RWPE1 (cell line): ENCODE measurements around the gene SLC27A1.
A peak's percentile ranks its signal among the peaks of the same experiment; 100 is the strongest.

Experiments
- CTCF ChIA-PET: fragments of 350-600 bp; sonication (Branson Sonifier 250); formaldehyde crosslinking; extraction: SDS; loops from one replicate; lab custom pipeline; 2021; lab: Yijun Ruan, JAX
- POLR2A ChIA-PET: fragments of 400-600 bp; formaldehyde crosslinking; extraction: SDS; loops from one replicate; lab custom pipeline; 2020; ENCODE audit warnings: antibody characterized with exemption; ENCODE audit not compliant: low non-redundant PET; lab: Yijun Ruan, JAX
- DNase-seq: peaks from one replicate; pipeline ENCODE4 v3.0.0; 2012; ENCODE audit warnings: low spot score
- H3K27ac ChIP-seq: fragments of 450-650 bp; 2 replicates; pipeline ENCODE4 v1.5.1; 2017
- TF ChIP-seq, protein P1 (sequence below): fragments of 450-650 bp; conservative IDR thresholded peaks from 2 replicates; pipeline ENCODE4 v1.5.1; 2017; ENCODE audit warnings: low read depth, mild to moderate bottlenecking

The SLC27A1 gene

DNA sequence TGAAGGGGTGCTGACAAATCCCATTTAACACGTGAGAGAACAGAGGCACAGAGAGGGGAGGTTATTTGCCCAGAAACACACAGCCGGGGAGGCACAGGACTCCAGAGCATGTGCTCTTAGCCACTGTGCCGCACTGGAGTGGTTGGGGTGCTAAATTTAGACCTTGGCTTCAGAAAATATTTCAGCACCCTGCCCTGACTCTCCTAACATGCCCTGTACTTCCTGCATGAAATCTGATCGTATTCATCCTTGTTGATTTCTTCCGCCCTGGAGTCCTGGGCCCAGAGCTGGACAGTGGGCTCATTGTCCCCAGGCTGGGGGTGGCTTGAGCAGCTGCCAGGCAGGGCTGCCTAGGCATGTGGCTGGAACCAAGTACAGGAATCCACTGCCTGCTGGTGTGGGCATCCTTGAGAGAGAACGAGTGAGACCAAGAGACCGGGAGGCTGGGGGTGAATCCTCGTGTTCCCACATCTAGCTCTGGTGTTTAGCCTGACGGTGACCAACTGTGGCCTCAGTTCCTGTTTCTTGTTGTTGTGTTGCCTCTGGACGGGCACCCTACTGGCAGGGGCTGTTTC, 5.3 kb downstream of the SLC27A1 start:
- H3K27ac ChIP-seq: peak overlapping the region; percentile 99
- POLR2A ChIA-PET: interaction anchor here (0.5 kb wide), 1 partner anchor 42 kb away, joined by 3 read pairs; no protein-coding TSS in a partner anchor
- DNase-seq: no peak
- TF ChIP-seq, protein P1, sequence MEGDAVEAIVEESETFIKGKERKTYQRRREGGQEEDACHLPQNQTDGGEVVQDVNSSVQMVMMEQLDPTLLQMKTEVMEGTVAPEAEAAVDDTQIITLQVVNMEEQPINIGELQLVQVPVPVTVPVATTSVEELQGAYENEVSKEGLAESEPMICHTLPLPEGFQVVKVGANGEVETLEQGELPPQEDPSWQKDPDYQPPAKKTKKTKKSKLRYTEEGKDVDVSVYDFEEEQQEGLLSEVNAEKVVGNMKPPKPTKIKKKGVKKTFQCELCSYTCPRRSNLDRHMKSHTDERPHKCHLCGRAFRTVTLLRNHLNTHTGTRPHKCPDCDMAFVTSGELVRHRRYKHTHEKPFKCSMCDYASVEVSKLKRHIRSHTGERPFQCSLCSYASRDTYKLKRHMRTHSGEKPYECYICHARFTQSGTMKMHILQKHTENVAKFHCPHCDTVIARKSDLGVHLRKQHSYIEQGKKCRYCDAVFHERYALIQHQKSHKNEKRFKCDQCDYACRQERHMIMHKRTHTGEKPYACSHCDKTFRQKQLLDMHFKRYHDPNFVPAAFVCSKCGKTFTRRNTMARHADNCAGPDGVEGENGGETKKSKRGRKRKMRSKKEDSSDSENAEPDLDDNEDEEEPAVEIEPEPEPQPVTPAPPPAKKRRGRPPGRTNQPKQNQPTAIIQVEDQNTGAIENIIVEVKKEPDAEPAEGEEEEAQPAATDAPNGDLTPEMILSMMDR: no peak
- CTCF ChIA-PET: no interaction called here

DNA sequence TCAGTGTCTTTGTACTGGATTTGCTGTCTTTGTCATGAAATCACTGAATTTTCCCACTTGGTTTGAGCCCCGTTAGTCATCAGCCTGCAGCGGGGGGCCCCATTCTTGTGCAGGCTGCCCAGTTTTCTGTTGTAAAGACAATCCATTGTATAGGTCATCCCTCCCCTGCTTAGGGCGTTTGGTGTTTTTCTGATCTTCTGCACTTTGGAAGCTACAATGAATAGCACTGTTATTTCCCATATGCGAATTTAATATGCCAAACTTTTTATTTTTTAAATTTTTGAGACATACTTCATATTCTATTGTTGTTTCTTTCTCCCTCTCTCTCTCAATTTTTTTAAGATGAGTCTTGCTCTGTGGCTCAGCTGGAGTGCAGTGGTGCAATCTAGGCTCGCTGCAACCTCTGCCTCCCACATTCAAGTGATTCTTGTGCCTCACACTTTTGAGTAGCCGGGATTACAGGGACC, 9.0 kb downstream of the SLC27A1 start:
- DNase-seq: no peak
- H3K27ac ChIP-seq: peak overlapping the region; percentile 41
- CTCF ChIA-PET: interaction anchor here (1.0 kb wide), 1 partner anchor 17 kb away, joined by 3 read pairs; no protein-coding TSS in a partner anchor
- POLR2A ChIA-PET: no interaction called here
- TF ChIP-seq, protein P1: no peak

DNA sequence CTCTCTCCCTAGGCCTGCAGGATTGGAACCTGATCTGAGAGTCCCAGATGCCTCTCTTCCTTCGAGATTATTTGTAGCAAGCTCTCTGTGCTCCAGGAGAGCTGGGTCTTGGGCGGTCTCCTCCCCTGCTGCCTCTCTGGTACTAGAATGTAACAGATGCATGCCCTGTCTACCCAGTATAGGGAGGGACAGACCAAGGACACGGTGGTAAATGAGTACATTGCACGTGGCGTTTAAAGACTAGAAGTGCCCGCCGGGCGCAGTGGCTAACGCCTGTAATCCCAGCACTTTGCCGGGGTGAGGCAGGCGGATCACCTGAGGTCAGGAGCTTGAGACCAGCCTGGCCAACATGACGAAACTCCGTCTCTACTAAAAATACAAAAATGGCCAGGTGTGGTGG, 11.7 kb downstream of the SLC27A1 start:
- peak overlapping the region; percentile 44 for H3K27ac ChIP-seq
- POLR2A ChIA-PET: no interaction called here
- DNase-seq: no peak
- CTCF ChIA-PET: no interaction called here
- TF ChIP-seq, protein P1: no peak

DNA sequence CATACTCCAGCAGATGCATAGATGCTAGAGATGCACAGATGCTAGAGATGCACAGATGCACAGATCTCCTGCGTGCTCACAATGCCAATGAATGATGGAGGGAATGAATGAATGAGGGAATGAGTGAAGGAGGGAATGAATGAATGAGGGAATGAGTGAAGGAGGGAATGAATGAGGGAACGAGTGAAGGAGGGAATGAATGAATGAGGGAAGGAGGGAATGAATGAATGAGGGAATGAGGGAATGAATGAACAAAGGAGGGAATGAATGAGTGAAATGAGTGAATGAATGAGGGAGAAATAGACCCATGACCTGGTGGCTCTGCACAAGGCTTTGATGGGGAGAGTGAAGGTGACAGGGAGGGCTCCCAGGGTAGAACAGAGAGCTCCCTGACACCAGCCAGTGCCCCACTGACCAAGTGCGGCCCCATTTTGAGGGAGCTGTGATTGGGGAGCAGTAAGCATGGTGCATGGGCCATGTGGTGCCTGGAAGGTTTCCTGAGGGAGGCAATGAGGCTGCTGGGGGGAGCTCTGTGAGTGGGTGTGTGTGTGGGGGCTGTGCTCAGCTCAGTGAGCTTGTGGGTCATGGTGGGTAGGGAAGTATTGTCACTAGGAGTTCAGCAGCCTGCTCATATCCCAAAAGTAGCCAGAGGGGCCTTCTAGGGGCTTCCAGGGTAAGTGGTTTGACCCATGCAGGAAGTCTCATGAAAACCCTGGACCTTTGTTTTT, 12.7 kb downstream of the SLC27A1 start:
- no peak for DNase-seq
- ChIA-PET CTCF (no interaction called here), POLR2A (no interaction called here)
- TF ChIP-seq, protein P1: no peak
- peak overlapping the region; percentile 6; the same call in 1 of the 2 replicates for H3K27ac ChIP-seq

DNA sequence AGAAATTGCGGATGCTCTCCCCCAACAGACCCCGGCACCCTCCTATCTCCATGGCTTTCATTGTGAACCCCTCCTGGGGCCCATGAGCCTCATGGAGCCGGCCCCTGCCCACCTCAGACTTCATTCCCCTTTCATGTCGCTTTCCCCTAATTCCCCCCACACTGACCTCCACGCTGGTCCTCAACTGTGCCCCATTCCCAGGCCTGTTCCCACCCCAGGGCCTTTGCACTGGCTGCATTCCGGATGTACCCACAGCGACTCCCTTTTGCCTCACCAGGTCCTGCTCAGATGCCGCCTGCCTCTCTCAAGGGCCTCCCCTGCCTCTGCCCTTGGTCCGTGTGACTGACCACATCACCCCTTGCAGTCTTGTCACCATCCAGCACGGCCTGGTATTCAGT, 13.3 kb downstream of the SLC27A1 start:
- ChIA-PET CTCF (no interaction called here), POLR2A (no interaction called here)
- TF ChIP-seq, protein P1: no peak
- 0 out of 2 replicates have a peak overlapping the region, but pooled peaks have one; percentile 6 for H3K27ac ChIP-seq
- no peak for DNase-seq

DNA sequence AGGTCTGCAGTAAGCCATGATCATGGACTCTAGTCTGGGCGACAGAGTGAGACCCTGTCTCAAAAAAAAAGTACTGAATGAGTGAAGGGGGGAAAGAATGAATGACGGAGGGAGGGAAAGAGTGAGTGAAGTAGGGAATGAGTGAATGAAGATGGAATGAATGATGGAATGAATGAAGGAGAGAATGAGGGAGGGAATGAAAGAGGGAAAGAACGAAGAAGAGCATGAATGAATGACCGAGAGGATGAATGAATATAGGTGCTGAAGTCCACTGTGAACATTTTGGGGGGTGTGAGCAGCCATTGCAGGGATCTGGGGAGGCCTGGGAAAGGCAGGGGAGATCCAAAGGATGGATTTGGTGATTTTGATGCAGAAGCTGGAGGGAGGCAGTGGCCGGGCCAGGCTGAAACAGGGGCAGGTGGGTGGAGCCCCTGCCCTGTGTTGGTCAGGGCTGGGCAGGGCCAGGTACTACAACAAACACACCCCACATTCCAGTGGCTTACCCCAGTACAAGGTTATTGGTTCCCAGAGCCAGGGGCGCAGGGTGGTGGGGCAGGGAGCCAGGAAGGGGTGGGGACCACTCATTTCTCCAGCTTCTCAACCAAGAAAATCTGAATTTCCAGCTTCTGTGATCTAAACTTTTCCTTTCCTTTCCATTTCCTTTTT, 14.3 kb downstream of the SLC27A1 start:
- DNase-seq: no peak
- ChIA-PET CTCF (interaction anchor here (0.6 kb wide), 2 partner anchors 28 to 36 kb away, joined by 3 to 6 read pairs; no protein-coding TSS in a partner anchor), POLR2A (no interaction called here)
- peak overlapping the region; percentile 60 for H3K27ac ChIP-seq
- TF ChIP-seq, protein P1: no peak
